GM18507 (cell line): Measurements from ENCODE around the gene ENOX1.

ENCODE experiments used
- DNase-seq: peaks from one replicate; pipeline ENCODE4 v3.0.0; 2011; ENCODE audit warnings: low read depth; ENCODE audit not compliant: insufficient read length; ENCODE audit errors: extremely low spot score
- FAIRE-seq: peaks from 2 replicates; lab custom pipeline; 2011; peaks lifted over from hg19 to GRCh38; lab: Jason Lieb, UNC

The ENOX1 gene

GRCh38 chr13:43377973-43378372 lies 408.8 kb downstream of the ENOX1 start:
- no peak for FAIRE-seq
- no peak for DNase-seq

- FAIRE-seq (no peak), DNase-seq (no peak)
Observed at GRCh38 chr13:43377149-43377548, 409.6 kb downstream of the ENOX1 start.

GRCh38 chr13:43376596-43376995 lies 410.2 kb downstream of the ENOX1 start:
- no peak for DNase-seq
- FAIRE-seq: no peak

GRCh38 chr13:43375797-43376465 lies 410.8 kb downstream of the ENOX1 start:
- FAIRE-seq: peak; percentile 49
- no peak for DNase-seq

GRCh38 chr13:43374621-43375020 lies 412.2 kb downstream of the ENOX1 start:
- FAIRE-seq: peak; percentile 12
- no peak for DNase-seq

- DNase-seq (no peak), FAIRE-seq (no peak)
Observed at GRCh38 chr13:43373400-43373799, 413.4 kb downstream of the ENOX1 start.

GRCh38 chr13:43370842-43371241 lies 415.9 kb downstream of the ENOX1 start:
- FAIRE-seq (no peak), DNase-seq (no peak)

GRCh38 chr13:43369319-43369718 lies 417.5 kb downstream of the ENOX1 start:
- FAIRE-seq (no peak), DNase-seq (no peak)

GRCh38 chr13:43368003-43368402 lies 418.8 kb downstream of the ENOX1 start:
- no peak for DNase-seq
- peak; percentile 56 for FAIRE-seq

GRCh38 chr13:43365039-43365344 lies 421.8 kb downstream of the ENOX1 start:
- no peak for FAIRE-seq
- DNase-seq: no peak

- FAIRE-seq: no peak
- no peak for DNase-seq
Observed at GRCh38 chr13:43364210-43365038, 422.3 kb downstream of the ENOX1 start.

GRCh38 chr13:43363156-43363953 lies 423.4 kb downstream of the ENOX1 start:
- DNase-seq (no peak), FAIRE-seq (no peak)

GRCh38 chr13:43362556-43362955 lies 424.2 kb downstream of the ENOX1 start:
- FAIRE-seq (no peak), DNase-seq (no peak)

- FAIRE-seq (no peak), DNase-seq (no peak)
Observed at GRCh38 chr13:43360892-43361610, 425.7 kb downstream of the ENOX1 start.

- DNase-seq: no peak
- FAIRE-seq: no peak
Observed at GRCh38 chr13:43360171-43360570, 426.6 kb downstream of the ENOX1 start.

- FAIRE-seq: no peak
- no peak for DNase-seq
Observed at GRCh38 chr13:43359536-43359935, 427.2 kb downstream of the ENOX1 start.

GRCh38 chr13:43357564-43357963 lies 429.2 kb downstream of the ENOX1 start:
- DNase-seq: no peak
- no peak for FAIRE-seq

- FAIRE-seq (no peak), DNase-seq (no peak)
Observed at GRCh38 chr13:43356567-43356966, 430.2 kb downstream of the ENOX1 start.

- DNase-seq: no peak
- FAIRE-seq: no peak
Observed at GRCh38 chr13:43355774-43356173, 431.0 kb downstream of the ENOX1 start.
